Endometrium (tissue), 2 donors: Measurements from ENCODE around the gene CERK.

Source experiments
- FAIRE-seq: peaks from 2 replicates; lab custom pipeline; 2012; peaks lifted over from hg19 to GRCh38; lab: Jason Lieb, UNC
- donor health status: control.
- donor health status: control.

Gene CERK

GRCh38 chr22:46764779-46765485 is 26.9 kb upstream of the CERK start:
- FAIRE-seq, result no peak

DNA sequence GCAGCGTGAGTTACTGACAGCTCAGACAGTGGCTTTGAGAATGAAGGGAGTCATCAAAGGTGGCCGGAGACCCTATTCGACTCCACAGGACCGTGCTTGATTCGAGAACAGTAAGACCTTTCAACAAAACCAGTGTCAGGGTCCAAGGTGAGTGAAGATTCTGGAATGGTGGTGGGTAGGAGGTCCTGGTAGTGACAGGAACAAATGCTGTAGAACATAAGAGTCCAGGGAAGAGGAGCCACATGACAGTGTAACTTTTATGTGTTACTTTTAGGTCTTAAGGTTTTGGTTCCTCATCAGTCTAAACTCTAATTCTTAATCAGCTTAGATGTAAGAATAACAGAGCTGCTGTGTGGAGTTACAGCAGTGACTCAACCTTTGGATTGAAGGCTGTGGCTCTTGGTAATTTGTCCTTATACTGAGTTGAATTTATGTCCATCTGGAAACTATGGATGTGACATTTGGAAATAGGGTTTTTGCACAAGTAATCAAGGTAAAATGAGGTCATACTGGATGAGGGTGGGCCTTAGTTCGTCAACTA is 26.2 kb upstream of the CERK start:
- no peak for FAIRE-seq

DNA sequence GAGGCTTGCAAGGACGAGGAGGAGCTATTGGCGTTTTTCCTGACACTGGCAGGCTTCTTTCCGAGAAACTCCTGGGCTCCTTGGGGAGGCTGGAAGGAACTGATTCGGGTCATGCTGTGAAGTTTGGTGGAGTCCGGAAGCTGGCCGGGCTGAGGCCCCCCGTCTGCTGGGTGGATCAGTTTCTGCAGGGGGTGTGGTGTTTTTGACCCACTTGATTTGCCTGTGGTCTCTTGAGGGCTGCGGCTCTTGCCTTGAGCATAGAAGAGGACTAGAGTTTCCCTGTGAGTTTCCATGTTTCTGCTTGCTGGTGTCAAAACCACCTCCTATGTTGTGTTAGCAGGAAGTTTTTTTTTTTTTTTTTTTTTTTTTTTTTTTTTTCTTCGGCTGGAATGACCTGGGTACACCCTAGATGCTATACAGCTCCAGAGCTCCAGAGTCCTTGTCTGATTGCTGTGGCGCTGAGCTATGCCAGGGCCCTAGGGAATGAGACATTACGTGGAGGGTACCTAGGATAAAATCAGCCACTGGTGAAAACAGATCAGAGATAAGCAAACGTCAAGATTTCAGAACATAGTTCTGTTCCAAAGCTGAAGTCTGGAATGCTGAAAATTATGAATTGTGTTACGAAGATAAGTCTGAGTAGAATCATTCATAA is 25.1 kb upstream of the CERK start:
- no peak for FAIRE-seq

GRCh38 chr22:46762238-46763050 is 24.4 kb upstream of the CERK start, which contains the start of gene TBC1D22A:
Gene TBC1D22A (plus strand): TSS chr22:46762650. CDS start chr22:46762787, 137 bp downstream.
- peak; percentile 39 for FAIRE-seq

DNA sequence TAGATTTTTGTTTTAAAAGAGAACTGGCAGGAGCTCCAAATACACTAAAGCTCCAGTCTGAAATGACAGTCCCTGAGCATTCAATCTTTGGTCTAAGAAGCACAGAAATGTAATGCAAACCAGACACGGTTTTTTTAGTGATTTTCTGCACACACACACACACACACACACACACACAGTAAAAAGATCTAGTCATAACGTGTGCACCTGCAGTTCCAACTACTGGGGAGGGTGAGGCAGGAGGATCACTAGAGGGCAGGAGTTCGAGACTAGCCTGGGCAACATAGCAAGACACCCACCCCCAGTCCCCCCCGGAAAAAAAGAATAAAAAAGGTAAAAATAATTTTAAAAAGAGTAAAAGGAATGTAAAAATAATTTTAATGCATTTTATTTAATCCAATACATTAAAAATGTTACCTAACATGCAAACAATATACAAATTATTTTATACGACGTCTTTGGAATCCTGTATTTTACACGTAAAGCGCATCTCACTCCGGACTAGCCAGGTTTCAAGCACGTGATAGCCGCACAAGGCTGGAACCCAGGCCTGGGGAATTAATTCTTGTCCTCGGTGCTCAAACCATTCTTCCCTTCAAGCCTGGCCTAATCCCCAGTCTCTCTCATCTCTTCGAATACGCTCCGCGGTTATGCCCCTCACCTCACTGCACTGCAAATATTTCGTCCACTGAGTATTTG is 23.6 kb upstream of the CERK start:
- no peak for FAIRE-seq

GRCh38 chr22:46761017-46761416 is 23.0 kb upstream of the CERK start:
- no peak for FAIRE-seq

DNA sequence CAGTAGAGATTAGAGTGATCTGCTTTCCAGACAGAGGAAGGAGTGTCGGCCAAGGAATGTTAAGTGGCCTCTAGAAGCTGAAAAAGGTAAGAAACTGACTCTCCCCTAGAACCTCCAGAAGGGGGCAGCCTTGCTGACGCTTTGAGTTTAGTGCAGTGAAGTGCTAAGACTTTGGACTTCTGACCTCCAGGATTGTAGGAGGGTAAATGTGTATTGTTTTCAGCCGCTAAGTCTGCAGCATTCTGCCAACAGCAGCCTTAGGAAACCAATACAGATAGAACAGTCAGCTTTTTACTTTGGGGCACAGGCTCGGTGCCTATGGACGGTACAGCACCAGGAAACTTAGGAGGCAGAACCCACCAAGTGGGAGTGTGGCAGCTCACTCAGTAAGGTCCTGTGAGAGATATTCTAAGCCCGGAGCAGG is 20.8 kb upstream of the CERK start:
- no peak for FAIRE-seq

- no peak for FAIRE-seq
These were observed 20.1 kb upstream of the CERK start for GRCh38 chr22:46758121-46758520.

DNA sequence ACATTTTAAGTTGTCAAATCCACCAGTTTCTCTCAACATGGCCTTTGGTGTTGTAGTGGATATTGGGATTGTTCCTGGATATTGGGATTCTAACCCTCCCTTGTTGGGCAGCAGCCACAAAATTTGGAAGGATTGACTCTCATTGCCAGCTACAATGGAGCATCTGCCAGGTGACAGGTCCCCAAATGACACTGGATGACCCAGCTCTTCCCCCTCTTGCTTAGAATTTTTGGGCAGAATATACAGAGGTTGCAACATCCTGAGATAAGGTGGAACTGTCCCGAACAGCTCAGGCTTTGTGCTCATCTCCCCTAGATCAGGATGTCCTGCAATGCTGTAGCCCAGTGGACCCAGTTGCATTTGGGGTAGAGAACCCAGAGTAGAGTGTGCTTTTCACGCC is 19.1 kb upstream of the CERK start:
- no peak for FAIRE-seq

DNA sequence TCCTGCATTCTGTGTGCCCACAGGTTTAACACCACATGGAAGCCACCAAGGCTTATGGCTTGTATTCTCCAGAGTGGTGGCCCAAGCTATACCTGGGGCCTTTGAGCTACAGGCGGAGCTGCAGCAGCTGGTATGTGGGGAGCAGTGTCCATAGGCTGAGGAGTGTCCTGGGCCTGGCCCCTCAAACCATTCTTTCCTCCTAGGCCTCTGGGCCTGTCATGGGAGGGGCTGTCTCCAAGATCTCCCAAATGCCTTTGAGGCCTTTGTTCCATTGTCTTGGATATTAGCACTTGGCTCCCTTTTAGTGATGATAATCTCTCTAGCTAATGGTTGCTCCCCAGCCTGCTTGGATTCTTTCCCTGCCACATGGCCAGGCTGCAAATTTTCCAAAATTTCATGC is 18.0 kb upstream of the CERK start:
- FAIRE-seq, result no peak

DNA sequence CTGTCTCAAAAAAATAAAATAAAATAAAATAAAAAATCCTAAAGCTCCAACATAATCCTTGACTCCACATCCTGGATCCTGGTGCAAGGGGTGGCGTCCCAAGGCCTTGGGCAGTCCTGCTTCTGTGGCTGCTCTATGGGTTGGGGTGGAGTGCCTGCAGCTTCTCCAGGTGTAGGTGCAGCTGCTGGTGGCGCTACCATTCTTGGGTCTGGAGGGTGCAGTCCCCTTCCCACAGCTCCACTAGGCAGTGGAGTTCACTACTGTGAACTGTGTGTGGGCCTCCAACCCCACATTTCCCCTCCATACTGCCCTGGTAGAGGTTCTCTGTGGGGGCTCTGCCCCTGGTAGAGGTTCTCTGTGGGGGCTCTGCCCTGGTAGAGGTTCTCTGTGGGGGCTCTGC is 17.5 kb upstream of the CERK start:
- no peak for FAIRE-seq

GRCh38 chr22:46754826-46755225 is 16.8 kb upstream of the CERK start:
- no peak for FAIRE-seq

DNA sequence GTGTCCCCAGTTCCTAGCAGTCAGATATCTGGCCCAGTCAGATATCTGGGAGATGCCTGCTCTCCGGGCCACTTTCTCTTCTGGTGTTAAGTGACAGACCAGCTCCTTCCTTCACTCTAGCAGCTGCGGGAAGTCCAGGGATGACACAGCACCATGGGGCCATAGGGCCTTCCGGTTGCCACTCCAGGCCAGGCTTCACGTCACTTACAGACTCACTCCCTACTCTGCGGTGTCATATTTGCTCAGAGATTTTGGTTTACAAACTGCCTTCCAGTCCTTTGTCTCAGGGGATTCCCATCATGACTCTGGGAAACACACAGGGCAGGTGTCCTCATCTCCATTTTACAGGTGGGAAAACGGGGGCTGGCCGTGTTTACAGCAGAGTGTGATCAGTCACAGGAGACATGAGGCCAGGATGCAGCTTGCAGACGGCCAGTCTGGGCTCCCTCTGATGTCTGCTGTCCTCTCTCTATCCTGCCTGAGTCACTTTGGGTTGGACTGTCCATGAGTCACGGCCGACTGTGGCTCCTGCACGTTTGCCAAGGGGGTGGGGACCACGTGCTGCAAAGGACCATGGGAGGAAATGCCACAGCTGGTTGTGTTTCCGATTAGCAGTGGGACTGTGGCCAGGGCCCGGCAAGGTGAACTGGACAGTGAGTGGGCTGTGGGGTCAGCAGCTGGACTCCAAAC is 16.2 kb upstream of the CERK start:
- no peak for FAIRE-seq

- FAIRE-seq, result no peak
These were observed 15.7 kb upstream of the CERK start for GRCh38 chr22:46753761-46754109.

DNA sequence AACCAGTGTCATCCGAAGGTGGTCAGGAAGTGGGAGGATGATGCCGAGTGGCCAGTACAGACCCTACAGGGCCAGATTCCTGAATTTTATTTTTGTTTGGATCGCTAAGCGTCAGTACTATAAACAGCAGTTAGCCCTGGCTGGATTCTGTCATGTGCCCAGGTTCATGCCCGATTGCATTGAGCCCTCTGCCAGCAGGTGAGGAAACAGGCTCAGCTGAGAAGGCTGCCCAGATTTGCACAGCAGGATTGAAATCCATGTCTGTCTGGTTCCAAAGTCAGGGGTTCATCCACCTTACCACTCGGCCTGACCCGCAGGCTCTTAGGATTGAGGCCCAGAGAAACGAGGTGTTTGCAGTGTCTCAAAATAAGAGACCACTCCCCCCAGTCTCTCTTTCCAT is 15.3 kb upstream of the CERK start:
- FAIRE-seq, result no peak

GRCh38 chr22:46752988-46753310 is 14.9 kb upstream of the CERK start:
- FAIRE-seq, result no peak

GRCh38 chr22:46752286-46752987 is 14.4 kb upstream of the CERK start:
- no peak for FAIRE-seq

DNA sequence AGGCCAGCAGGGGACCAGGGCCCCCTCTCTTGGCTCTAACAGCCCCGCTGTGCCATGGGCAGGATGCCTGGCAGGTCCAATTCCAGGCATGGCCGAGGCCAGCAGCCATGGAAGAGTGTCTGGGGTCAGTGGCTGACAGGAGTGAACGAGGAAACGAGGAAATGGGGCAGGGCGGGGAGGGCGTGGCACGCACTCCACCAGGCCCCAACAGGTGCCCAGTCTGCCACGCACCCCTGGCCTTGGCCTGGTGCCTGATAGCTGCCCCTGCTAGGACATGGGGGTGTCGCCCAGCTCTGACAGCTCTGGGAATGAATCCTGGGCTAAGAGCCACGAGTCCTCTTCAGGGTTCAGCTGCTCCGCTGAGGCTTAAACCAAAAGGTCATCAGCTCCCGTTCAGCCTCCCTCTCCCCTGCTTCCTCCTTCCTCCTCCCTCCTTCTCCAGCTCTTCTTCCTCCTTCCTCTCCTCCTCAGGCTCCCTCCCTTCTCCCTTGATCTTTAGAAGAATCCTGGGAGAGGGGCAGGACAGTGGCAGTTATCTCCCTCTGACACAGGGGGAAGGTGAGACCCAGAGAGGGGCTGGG is 12.9 kb upstream of the CERK start:
- FAIRE-seq, result no peak

- FAIRE-seq, result no peak
These were observed 12.4 kb upstream of the CERK start for GRCh38 chr22:46750530-46750800.

DNA sequence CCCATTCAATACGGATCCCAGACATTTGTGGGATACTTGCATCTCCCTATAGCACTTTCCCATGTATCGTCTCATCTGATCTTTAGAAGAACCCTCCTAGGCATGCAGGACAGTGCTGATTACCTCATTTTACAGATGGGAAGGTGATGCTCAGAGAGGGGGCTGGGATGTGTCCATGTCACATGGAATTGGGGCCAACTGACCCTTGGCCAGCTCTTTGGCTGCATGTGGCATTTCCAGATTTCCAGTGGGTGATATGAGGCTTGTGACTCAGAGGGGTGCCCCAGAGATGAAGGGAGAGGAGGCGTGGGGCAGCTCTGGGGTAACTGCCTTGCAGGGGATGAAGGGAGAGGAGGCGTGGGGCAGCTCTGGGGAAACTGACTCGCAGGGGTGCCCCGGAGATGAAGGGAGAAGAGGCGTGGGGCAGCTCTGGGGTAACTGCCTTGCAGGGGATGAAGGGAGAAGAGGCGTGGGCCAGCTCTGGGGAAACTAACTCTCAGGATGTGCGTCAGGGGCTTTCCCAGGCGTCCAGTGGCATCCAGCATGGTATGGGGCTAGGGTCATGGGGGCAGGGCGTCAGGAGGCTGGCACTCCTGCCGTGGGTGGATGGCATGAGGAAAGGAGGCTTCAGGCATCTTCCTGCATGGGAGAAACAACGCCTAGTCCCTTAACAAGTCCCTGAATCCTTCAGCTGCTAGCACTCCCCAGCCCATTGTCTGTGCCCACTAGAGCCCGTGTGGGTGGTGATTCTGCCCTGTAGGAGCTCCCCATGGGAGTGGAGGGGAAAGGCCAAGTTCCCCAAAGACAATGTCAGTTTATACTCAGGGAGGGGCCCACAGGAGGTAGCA is 11.9 kb upstream of the CERK start:
- no peak for FAIRE-seq
